Right renal pelvis (tissue), 4 donors: ENCODE measurements around the gene LRRC37A2. TPM values are rescaled to one million over a fixed set of nuclear protein-coding genes. Genes with fewer than 3 reads are reported as not detected.
"Not testable (repeated sequence)": the region's sequence is repeated elsewhere in the genome, so short reads cannot be mapped to it uniquely, and the experiment has no call there.

Experiments
- DNase-seq, 4 donors: peaks; one replicate each; pipeline ENCODE4 v3.0.0-alpha.2; 2013; ENCODE audit warnings: low read depth in 4 of 4, low spot score in 3 of 4, missing footprints in 1 of 4
- polyA plus RNA-seq, 4 donors: library from polyadenylated mRNA; unstranded; fragments of 120-200 nt; gene quantifications; one replicate each; pipeline ENCODE4 v1.2.1, GENCODE V29; 2013; ENCODE audit not compliant: insufficient read length in 4 of 4

Gene LRRC37A2
- polyA plus RNA-seq, result 10 to 100 TPM; 21.1 to 42.6 (median 30.3) TPM

GRCh38 chr17:46512168-46512567 lies at the start of gene LRRC37A2:
Gene LRRC37A2, plus strand, starts transcription at chr17:46512468. Its CDS starts 245 bp downstream, at chr17:46512713.
- DNase-seq, result not testable (repeated sequence)

- DNase-seq, result not testable (repeated sequence)
Measured at GRCh38 chr17:46467618-46468017, 44.6 kb upstream of the LRRC37A2 start.

DNA sequence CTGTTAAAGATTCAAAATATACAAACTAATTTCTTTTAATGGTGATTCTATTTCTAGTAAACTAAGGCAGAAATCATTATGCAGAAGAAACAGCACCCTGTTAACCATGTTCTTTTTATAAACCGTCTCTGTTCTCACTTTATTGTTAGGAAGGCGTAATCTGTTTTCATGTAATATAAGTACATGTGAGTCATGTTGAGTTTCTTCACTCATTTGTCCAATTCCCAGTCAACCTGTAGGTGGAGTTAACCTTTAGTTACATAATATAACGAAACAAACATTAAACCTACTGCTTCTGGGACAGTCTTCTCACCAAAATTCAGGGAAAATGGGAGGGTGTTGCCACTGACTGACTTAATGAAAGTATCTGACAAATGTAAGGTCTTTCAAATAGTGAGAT lies 37.8 kb upstream of the LRRC37A2 start:
- not testable (repeated sequence) for DNase-seq

- DNase-seq, result not testable (repeated sequence)
Measured at GRCh38 chr17:46475583-46475982, 36.7 kb upstream of the LRRC37A2 start.

GRCh38 chr17:46478823-46479222 lies 33.4 kb upstream of the LRRC37A2 start:
- not testable (repeated sequence) for DNase-seq

DNA sequence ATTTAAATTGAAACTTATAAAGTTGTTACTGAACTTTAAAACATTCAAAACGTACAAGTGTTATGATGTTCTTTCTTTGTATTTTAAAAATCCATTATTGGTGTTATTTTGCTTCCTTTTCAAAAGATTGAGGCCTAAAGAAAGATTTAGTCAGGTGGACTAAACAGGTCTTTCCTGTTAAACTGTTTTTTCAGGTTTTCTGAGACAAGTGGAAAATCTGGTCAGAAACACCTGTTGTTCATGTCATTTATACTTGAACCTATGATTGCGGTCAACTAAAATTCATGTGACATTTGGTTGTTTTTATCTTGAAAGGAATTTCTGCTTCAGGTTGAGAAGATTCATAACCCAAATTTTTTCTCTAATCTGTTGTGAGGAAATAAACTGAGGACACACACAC lies 31.0 kb upstream of the LRRC37A2 start:
- not testable (repeated sequence) for DNase-seq

DNA sequence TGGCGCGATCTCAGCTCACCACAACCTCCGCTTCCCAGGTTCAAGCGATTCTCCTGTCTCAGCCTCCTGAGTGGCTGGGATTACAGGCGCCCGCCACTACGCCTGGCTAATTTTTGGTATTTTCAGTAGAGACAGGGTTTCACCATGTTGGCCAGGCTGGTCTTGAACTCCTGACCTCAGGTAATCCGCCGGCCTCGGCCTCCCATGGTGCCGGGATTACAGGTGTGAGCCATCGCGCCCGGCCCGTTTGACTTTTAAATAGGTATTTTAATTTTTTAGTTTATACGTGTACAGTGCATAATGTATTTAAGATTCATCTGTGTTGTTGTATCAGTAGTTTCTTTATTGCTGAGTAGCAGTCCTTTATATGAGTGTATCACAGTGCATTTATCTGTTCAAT lies 20.2 kb upstream of the LRRC37A2 start:
- not testable (repeated sequence) for DNase-seq

DNA sequence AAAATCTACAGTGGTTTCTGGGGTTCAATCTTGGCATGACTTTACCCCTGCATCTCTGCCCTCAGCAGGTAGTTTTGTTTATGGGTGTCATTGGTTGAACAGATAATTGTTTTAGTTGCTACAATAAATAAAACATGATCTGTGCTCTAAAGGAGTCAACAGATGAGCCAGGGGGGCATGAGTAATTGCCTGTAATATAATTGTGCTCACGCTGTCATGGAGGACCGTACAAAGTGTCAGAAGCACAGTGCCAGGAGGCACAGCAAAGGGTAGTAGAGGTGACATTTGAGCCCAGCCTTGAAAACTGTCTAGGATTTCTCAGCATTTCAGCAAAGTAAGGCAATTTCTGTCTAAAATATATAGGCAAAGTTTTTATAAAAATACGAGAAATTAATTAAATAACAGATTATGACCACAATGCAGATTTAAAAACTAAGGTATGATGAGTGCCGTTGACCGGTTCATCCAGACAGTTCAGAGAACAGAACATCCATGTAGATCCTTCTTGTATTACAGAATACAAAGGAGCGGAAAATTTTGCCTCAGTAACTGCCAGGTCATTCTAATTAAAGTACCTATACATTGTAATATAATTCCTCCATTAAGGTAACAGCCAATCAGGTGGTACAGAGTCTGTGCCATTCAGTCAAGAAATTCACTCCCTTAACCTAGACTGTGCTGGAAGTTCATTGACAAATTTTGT lies 12.7 kb upstream of the LRRC37A2 start:
- DNase-seq, result not testable (repeated sequence)

GRCh38 chr17:46505896-46506295 lies 6.4 kb upstream of the LRRC37A2 start:
- DNase-seq, result not testable (repeated sequence)

DNA sequence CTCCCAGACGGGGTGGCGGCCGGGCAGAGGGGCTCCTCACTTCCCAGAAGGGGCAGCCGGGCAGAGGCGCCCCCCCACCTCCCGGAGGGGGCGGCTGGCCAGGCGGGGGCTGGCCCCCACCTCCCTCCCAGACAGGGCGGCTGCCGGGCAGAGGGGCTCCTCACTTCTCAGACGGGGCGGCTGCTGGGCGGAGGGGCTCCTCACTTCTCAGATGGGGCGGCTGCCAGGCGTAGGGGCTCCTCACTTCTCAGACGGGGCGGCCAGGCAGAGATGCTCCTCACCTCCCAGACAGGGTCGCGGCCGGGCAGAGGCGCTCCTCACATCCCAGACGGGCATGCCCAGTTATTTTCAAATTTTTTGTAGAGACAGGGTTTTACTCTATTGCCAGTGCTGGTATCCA lies 22.4 kb downstream of the LRRC37A2 start:
- DNase-seq, result not testable (repeated sequence)

GRCh38 chr17:46548607-46549006 lies 36.3 kb downstream of the LRRC37A2 start:
- DNase-seq, result not testable (repeated sequence)

DNA sequence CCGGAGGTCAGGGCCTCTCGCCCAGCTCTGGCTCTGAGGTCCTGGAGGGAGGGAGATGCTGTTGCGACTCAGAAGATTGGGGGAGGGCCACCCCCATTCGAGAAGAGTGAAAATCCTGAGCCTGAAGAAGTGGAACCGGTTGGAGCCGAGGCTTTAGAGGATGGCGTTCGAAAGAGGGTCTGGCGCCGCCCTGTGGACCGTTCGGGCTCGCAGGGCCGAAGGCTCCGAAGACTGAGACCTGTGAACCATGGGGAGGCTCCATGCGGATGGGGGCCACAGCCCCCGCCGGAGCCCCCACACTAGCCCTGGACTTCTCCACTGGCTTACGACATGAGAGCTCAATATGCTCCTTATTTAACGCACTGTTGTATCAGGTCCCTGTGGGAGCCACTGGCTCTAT lies 46.9 kb downstream of the LRRC37A2 start:
- DNase-seq, result not testable (repeated sequence)

GRCh38 chr17:46560048-46560447 lies 47.8 kb downstream of the LRRC37A2 start:
- DNase-seq, result not testable (repeated sequence)

GRCh38 chr17:46566284-46566683 lies 54.0 kb downstream of the LRRC37A2 start:
- not testable (repeated sequence) for DNase-seq

GRCh38 chr17:46566980-46567379 lies 54.7 kb downstream of the LRRC37A2 start:
- not testable (repeated sequence) for DNase-seq

DNA sequence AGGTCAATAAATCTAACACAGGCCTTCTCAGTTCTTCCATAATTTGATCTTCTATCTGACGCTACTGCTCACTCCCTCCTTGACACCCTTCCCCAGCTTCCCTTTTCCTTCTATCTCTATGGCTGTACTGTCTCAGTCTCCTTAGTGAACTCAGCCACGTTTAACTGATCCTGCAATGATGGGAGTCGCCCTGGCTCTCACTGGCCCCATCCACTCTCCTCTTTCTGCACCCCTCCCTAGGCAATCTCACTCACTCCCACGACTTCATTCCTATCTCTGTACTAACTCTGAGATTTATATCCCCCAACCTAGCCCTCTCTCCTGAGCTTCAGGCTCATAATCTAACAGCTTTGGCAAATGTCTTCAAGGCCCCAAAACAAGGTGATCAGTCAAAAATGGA lies 59.5 kb downstream of the LRRC37A2 start:
- DNase-seq, result not testable (repeated sequence)

DNA sequence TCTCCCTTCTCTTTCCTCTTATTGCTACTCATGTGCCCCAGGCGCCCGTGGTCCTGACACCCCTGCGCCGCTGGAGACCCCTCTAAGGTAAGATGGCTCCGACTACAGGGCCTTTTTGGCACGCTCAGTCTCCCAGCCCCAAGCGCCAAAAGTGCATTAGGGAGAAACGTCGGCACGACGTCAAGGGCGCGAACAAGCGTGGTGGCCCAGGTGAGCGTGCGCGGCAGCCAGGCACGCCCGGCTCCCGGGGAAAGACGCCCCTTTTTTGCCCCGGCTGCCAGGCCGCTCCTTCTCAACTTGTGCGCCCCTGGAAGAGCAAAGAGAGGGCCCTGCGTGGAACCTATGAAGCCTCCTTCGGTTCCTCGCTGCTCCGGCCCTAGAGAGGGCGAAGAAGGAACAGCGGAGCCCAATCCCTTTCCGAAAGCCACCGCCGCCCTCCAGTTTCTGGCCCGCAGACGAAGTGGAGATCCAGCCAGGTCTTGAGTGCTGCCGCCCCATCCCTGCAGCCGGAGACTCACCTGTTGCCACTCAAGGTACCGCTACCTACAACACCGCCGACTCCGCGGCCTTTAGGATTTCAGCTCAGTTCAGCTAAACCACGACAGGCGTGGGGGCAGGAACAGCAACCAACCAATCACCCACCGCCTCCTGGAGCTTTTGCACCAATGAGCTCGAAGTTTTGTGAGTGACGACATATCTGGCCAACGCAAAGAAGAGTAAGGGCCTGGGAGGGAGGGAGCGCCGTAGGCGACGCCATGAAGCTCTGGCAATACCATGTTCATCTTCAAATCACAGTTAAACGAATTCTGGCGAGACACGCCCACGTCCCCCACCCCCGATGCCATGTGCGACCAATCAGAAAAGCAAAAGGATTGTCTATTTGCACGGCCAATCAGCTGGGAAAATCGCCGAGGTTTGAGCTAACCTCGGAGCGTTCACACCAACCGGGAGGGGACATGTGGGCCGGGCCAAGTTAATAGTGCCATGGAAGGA lies 67.1 kb downstream of the LRRC37A2 start, which contains the start of gene ARL17A:
Gene ARL17A (minus strand): TSS at position 609 of the 993 bp plus-strand sequence. CDS start 3,369 bp downstream, outside the sequence.
- DNase-seq, result not testable (repeated sequence)

GRCh38 chr17:46580082-46580481 lies 67.8 kb downstream of the LRRC37A2 start:
- DNase-seq, result not testable (repeated sequence)

DNA sequence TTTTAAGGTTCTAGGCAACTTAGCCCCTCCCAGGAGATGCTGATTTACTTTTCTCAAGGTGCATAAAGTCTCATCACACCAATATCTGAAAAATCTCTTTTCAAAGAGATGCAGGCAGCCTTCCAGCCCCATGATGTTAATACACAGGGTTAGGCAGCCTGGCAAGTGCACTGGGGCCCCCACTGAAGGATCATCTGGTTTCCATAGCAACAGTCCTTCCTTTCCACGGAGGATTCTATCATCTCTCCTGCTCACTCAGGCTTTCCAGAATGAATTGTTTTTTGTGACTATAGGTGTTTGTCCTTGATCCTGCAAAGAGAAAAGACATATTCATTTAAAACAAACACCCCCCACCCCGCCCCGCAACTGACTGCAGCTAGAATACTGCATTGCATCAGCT lies 73.2 kb downstream of the LRRC37A2 start:
- not testable (repeated sequence) for DNase-seq

- DNase-seq, result not testable (repeated sequence)
Measured at GRCh38 chr17:46590157-46591146, 78.2 kb downstream of the LRRC37A2 start, which contains the start of gene NSF. Gene NSF, plus strand, starts transcription at chr17:46590669. Its CDS starts 107 bp downstream, at chr17:46590776.
